ENCODE data around the gene POLR2E. TPM values are rescaled to one million over a fixed set of nuclear protein-coding genes. Genes with fewer than 3 reads are reported as not detected.

The POLR2E gene
- total RNA-seq, 1 donor from 2014 or later: 140 TPM

- Histone ChIP-seq H3K9me3 (replicated peaks) (no peaks in the 10 kb centered on the region), H3K36me3 (no peaks in the 10 kb centered on the region), H3K4me1 (peaks cover 53% of the 10 kb centered on the region), H3K4me3 (peak overlapping the region; percentile 60), H3K27me3 (ENCODE audit: low read depth) (peaks cover 64% of the 10 kb centered on the region), H3K27ac (replicated peaks) (no peak overlapping the region)
- intact Hi-C loops (cut with micrococcal nuclease): no loop called here
- no peak for DNase-seq
- TF ChIP-seq CTCF (IDR thresholded peaks at IDR 0.05; ENCODE audit: borderline replicate concordance): no peak
These were observed 28.9 kb downstream of the POLR2E start for GRCh38 chr19:1066251-1066747.

GRCh38 chr19:1065606-1066109, 29.5 kb downstream of the POLR2E start:
- intact Hi-C loops (cut with micrococcal nuclease): no loop called here
- Histone ChIP-seq H3K9me3 (replicated peaks) (no peaks in the 10 kb centered on the region), H3K27me3 (ENCODE audit: low read depth) (peaks cover 58% of the 10 kb centered on the region), H3K36me3 (no peaks in the 10 kb centered on the region), H3K4me1 (peaks cover 48% of the 10 kb centered on the region), H3K4me3 (no peak overlapping the region), H3K27ac (replicated peaks) (no peak overlapping the region)
- no peak for DNase-seq
- TF ChIP-seq CTCF (IDR thresholded peaks at IDR 0.05; ENCODE audit: borderline replicate concordance): no peak

- H3K4me3 ChIP-seq: no peak overlapping the region
- peaks cover 50% of the 10 kb centered on the region for H3K27me3 ChIP-seq (ENCODE audit: low read depth)
- H3K27ac ChIP-seq (replicated peaks): no peak overlapping the region
- peak; percentile 82 for TF ChIP-seq CTCF (IDR thresholded peaks at IDR 0.05; ENCODE audit: borderline replicate concordance)
- intact Hi-C loops (cut with micrococcal nuclease): no loop called here
- H3K36me3 ChIP-seq: peaks cover under 1% of the 10 kb centered on the region
- peaks cover 4% of the 10 kb centered on the region for H3K9me3 ChIP-seq (replicated peaks)
- DNase-seq: peak; percentile 66
- peaks cover 45% of the 10 kb centered on the region for H3K4me1 ChIP-seq
These were observed 30.2 kb downstream of the POLR2E start for GRCh38 chr19:1064661-1065605.

- H3K4me3 ChIP-seq: no peak overlapping the region
- no peak for TF ChIP-seq CTCF (IDR thresholded peaks at IDR 0.05; ENCODE audit: borderline replicate concordance)
- H3K27me3 ChIP-seq (ENCODE audit: low read depth): peaks cover 42% of the 10 kb centered on the region
- peaks cover 8% of the 10 kb centered on the region for H3K36me3 ChIP-seq
- no peak overlapping the region for H3K27ac ChIP-seq (replicated peaks)
- intact Hi-C loops (cut with micrococcal nuclease): no loop called here
- no peak for DNase-seq
- peaks cover 12% of the 10 kb centered on the region for H3K9me3 ChIP-seq (replicated peaks)
- peaks cover 38% of the 10 kb centered on the region for H3K4me1 ChIP-seq
These were observed 31.1 kb downstream of the POLR2E start for GRCh38 chr19:1063909-1064660.

Data from left ventricle myocardium inferior (tissue), 1 donor.